ENCODE data around the gene EGFL7. TPM values are rescaled to one million over a fixed set of nuclear protein-coding genes. Genes with fewer than 3 reads are reported as not detected.

EGFL7 gene
- polyA plus RNA-seq, 6 donors from 2014 or later: 0.33 TPM; not detected in 4

GRCh38 chr9:136655536-136656182, 7.1 kb upstream of the EGFL7 start:
- DNase-seq: no peak

GRCh38 chr9:136656183-136656738, 6.5 kb upstream of the EGFL7 start:
- Mint-ChIP-seq H3K4me3 (peak overlapping the region in 4 of 8 donors; percentile 46 to 72 (median 61)), H3K27ac (peak overlapping the region in 1 of 6 donors; percentile 51), H3K9me3 (peaks cover 0 to 2% (median 0%) of the 10 kb centered on the region in 7 donors), H3K27me3 (peaks cover 29 to 82% (median 61%) of the 10 kb centered on the region in 3 donors), H3K36me3 (no peaks in the 10 kb centered on the region), H3K4me1 (peaks cover 23 to 41% (median 28%) of the 10 kb centered on the region in 3 donors)
- no peak for ATAC-seq (ENCODE audit: low read depth in 2 of 2)
- no peak for DNase-seq

More at GRCh38 chr9:136655536-136656182, 7.1 kb upstream of the EGFL7 start:
- H3K27me3 Mint-ChIP-seq: peaks cover 32 to 76% (median 59%) of the 10 kb centered on the region in 3 donors
- H3K36me3 Mint-ChIP-seq: no peaks in the 10 kb centered on the region
- no peak for ATAC-seq (ENCODE audit: low read depth in 2 of 2)
- H3K4me1 Mint-ChIP-seq: peaks cover 28 to 45% (median 33%) of the 10 kb centered on the region in 3 donors
- peak overlapping the region in 1 of 6 donors; percentile 15 for H3K27ac Mint-ChIP-seq
- H3K4me3 Mint-ChIP-seq: peak overlapping the region in 4 of 8 donors; percentile 46 to 72 (median 61)
- peaks cover 0 to 2% (median 0%) of the 10 kb centered on the region in 7 donors for H3K9me3 Mint-ChIP-seq

GRCh38 chr9:136656795-136657611, 5.7 kb upstream of the EGFL7 start:
- Mint-ChIP-seq H3K27ac (no peak overlapping the region), H3K4me3 (peak overlapping the region in 3 of 8 donors; percentile 29 to 54 (median 46)), H3K27me3 (peaks cover 29 to 86% (median 61%) of the 10 kb centered on the region in 3 donors), H3K9me3 (peaks cover 0 to 2% (median 0%) of the 10 kb centered on the region in 7 donors), H3K4me1 (peaks cover 23 to 41% (median 28%) of the 10 kb centered on the region in 3 donors), H3K36me3 (no peaks in the 10 kb centered on the region)
- ATAC-seq (ENCODE audit: low read depth in 2 of 2) (peak; percentile 29), DNase-seq (no peak)

GRCh38 chr9:136657974-136658848, 4.5 kb upstream of the EGFL7 start:
- Mint-ChIP-seq H3K27me3 (peaks cover 24 to 83% (median 55%) of the 10 kb centered on the region in 3 donors), H3K36me3 (no peaks in the 10 kb centered on the region), H3K9me3 (peaks cover 0 to 2% (median 0%) of the 10 kb centered on the region in 7 donors), H3K4me1 (peaks cover 23 to 43% (median 28%) of the 10 kb centered on the region in 3 donors), H3K4me3 (peak overlapping the region in 6 of 8 donors; percentile 37 to 77 (median 65)), H3K27ac (peak overlapping the region in 1 of 6 donors; percentile 92)
- DNase-seq (no peak), ATAC-seq (ENCODE audit: low read depth in 2 of 2) (peak in 1 of 2 donors; percentile 18)

- Mint-ChIP-seq H3K27ac (no peak overlapping the region), H3K36me3 (no peaks in the 10 kb centered on the region), H3K4me3 (peak overlapping the region in 2 of 8 donors; percentile 30 to 65), H3K9me3 (peaks cover 0 to 2% (median 0%) of the 10 kb centered on the region in 7 donors), H3K4me1 (peaks cover 23 to 46% (median 28%) of the 10 kb centered on the region in 3 donors), H3K27me3 (peaks cover 22 to 84% (median 54%) of the 10 kb centered on the region in 3 donors)
- ATAC-seq (ENCODE audit: low read depth in 2 of 2): peak in 1 of 2 donors; percentile 15
- no peak for DNase-seq
Observed at GRCh38 chr9:136658849-136659535, 3.7 kb upstream of the EGFL7 start.

- Mint-ChIP-seq H3K4me3 (no peak overlapping the region), H3K9me3 (peaks cover 0 to 2% (median 0%) of the 10 kb centered on the region in 7 donors), H3K27me3 (peaks cover 22 to 90% (median 54%) of the 10 kb centered on the region in 3 donors), H3K4me1 (peaks cover 27 to 47% (median 33%) of the 10 kb centered on the region in 3 donors), H3K27ac (peak overlapping the region in 1 of 6 donors; percentile 88), H3K36me3 (no peaks in the 10 kb centered on the region)
- DNase-seq: no peak
- ATAC-seq (ENCODE audit: low read depth in 2 of 2): no peak
Observed at GRCh38 chr9:136659861-136660784, 2.6 kb upstream of the EGFL7 start.

- peaks cover 18 to 40% (median 28%) of the 10 kb centered on the region in 3 donors for H3K4me1 Mint-ChIP-seq
- H3K4me3 Mint-ChIP-seq: no peak overlapping the region
- H3K9me3 Mint-ChIP-seq: peaks cover 0 to 2% (median 0%) of the 10 kb centered on the region in 7 donors
- ATAC-seq (ENCODE audit: low read depth in 2 of 2) (no peak), DNase-seq (no peak)
- H3K27ac Mint-ChIP-seq: no peak overlapping the region
- no peaks in the 10 kb centered on the region for H3K36me3 Mint-ChIP-seq
- peaks cover 19 to 84% (median 47%) of the 10 kb centered on the region in 3 donors for H3K27me3 Mint-ChIP-seq
Observed at GRCh38 chr9:136660971-136661550, 1.7 kb upstream of the EGFL7 start.

- no peaks in the 10 kb centered on the region for H3K36me3 Mint-ChIP-seq
- DNase-seq (no peak), ATAC-seq (ENCODE audit: low read depth in 2 of 2) (no peak)
- H3K4me3 Mint-ChIP-seq: no peak overlapping the region
- H3K27ac Mint-ChIP-seq: no peak overlapping the region
- peaks cover 15 to 33% (median 20%) of the 10 kb centered on the region in 3 donors for H3K4me1 Mint-ChIP-seq
- H3K27me3 Mint-ChIP-seq: peaks cover 13 to 81% (median 39%) of the 10 kb centered on the region in 3 donors
- H3K9me3 Mint-ChIP-seq: peaks cover 0 to 2% (median 0%) of the 10 kb centered on the region in 7 donors
Observed at GRCh38 chr9:136661641-136662325, 933 bp upstream of the EGFL7 start.

- Mint-ChIP-seq H3K9me3 (peaks cover 0 to 2% (median 0%) of the 10 kb centered on the region in 7 donors), H3K27me3 (peaks cover 11 to 78% (median 37%) of the 10 kb centered on the region in 3 donors), H3K27ac (no peak overlapping the region), H3K36me3 (no peaks in the 10 kb centered on the region), H3K4me1 (peaks cover 12 to 29% (median 17%) of the 10 kb centered on the region in 3 donors), H3K4me3 (no peak overlapping the region)
- ATAC-seq (ENCODE audit: low read depth in 2 of 2): no peak
- DNase-seq: no peak
Observed at GRCh38 chr9:136662326-136662655, 425 bp upstream of the EGFL7 start.

- Mint-ChIP-seq H3K4me3 (peak overlapping the region in 6 of 8 donors; percentile 22 to 82 (median 69)), H3K36me3 (no peaks in the 10 kb centered on the region), H3K27ac (no peak overlapping the region), H3K27me3 (peaks cover 0 to 71% (median 21%) of the 10 kb centered on the region in 3 donors), H3K9me3 (no peaks in the 10 kb centered on the region), H3K4me1 (peaks cover 5 to 20% (median 9%) of the 10 kb centered on the region in 3 donors)
- DNase-seq (no peak), ATAC-seq (ENCODE audit: low read depth in 2 of 2) (no peak)
Observed at GRCh38 chr9:136664000-136664915, 1.5 kb downstream of the EGFL7 start.

Measured in naive B cell (primary cell).